Raji (cell line): ENCODE measurements around the gene KCNIP1.

ENCODE experiments used
- POLR2A ChIP-seq: IDR thresholded peaks from 2 replicates; pipeline ENCODE4 v1.6.1; 2011; ENCODE audit warnings: low read depth, low read length, control low read depth; ENCODE audit not compliant: insufficient read depth

The KCNIP1 gene

GRCh38 chr5:170660531-170660930 is 156.7 kb downstream of the KCNIP1 start:
- TF ChIP-seq POLR2A: no peak

- TF ChIP-seq POLR2A: no peak
Measured at GRCh38 chr5:170662966-170663365, 159.1 kb downstream of the KCNIP1 start.

DNA sequence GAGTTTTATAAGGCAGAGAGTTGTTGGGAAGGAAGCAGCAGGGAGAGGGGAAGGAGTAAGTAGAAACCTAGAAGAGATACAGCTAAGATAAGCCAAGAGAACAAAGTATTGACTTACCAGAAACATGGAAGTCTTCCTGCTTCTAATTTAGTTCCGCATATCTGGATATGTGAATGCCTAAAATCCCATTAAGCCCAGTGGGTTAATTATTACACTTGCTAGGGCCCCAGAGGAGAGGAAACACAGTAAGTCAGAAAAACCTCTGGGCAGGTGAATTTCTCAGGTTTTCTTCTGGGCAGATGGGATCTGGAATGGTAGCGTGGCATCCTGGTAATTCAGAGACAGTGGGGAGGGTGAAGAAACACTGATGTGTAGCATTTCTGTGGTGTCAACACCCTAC is 175.0 kb downstream of the KCNIP1 start:
- TF ChIP-seq POLR2A: no peak

DNA sequence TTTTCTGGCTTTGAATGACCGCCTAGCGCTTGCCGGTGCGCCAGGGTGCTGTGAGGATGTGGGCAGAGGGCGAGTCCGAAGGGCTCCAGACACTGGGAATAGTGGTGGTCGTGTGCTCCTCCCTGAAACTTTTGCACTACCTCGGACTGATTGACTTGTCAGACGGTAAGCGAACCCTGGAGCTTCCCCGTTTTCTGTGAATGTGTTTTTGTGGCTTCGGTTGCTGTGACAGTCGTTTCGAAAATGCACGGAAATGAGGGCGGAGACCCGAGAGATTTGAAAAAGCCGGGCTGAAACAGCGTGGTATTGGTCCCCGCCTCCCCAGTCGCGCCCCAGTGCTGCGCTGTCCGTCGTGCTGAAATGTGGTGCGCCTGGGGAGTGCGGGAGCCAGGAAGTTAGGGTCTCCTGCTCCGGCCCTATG is 177.2 kb downstream of the KCNIP1 start:
- no peak for TF ChIP-seq POLR2A

GRCh38 chr5:170691657-170692056 is 187.8 kb downstream of the KCNIP1 start:
- no peak for TF ChIP-seq POLR2A

DNA sequence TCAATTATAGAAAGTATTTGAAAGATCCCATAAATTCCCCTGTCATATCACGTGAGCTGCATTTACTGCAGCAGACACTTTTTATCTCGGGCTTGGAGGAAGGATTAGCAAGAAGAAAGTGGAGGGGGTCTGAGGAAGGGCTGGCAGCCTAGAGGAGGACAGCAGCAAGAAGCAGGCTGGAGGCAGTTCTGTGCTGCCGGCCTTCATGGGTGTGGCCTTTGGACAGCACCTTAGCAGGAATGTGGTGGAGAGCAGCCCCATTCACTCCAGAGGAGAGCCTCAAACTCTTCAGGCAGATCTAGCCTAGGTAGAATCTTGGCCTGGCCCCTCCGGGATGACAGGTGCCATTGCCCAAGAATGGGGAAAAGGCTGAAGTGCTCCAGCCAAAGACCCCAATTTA is 189.9 kb downstream of the KCNIP1 start:
- no peak for TF ChIP-seq POLR2A

DNA sequence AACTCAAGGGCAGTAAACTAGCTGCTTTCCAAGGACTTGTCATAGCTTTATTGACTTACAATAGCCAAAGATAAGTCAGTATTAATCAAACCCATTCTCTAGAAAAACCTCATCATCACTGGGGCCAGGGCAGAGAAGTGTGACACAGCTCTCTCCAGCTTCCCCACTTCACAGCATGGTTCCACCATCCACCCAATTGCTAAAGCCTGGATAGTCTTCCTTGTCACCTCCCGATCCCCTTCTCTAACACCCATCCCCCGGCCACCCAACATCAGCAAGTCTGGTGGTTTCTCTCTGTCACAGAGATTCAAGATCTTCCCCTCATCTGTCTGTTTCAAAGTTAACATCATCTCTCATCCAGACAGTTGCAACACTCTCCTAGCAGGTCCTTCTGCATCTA is 191.1 kb downstream of the KCNIP1 start:
- no peak for TF ChIP-seq POLR2A

DNA sequence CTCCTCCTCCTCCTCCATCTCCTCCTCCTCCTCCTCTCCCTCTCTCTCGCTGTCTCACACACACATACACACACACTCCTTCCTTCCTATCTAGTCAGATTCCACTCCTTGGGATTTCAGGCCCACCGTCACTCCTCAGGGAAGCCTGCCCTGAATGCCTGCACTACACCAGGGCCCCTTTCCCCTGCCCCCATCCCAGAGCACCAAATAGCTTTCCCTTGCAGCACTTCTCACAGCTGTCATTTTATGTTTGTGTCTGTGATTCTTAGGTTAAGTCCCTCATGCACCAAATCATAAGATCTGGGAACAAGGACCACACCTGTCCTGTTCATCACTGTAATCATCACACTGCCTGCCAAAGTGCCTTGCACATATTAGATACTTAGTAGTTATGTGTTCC is 193.2 kb downstream of the KCNIP1 start:
- no peak for TF ChIP-seq POLR2A

GRCh38 chr5:170700503-170700902 is 196.7 kb downstream of the KCNIP1 start:
- no peak for TF ChIP-seq POLR2A

GRCh38 chr5:170701334-170701733 is 197.5 kb downstream of the KCNIP1 start:
- no peak for TF ChIP-seq POLR2A

GRCh38 chr5:170704417-170705192 is 200.8 kb downstream of the KCNIP1 start:
- no peak for TF ChIP-seq POLR2A

DNA sequence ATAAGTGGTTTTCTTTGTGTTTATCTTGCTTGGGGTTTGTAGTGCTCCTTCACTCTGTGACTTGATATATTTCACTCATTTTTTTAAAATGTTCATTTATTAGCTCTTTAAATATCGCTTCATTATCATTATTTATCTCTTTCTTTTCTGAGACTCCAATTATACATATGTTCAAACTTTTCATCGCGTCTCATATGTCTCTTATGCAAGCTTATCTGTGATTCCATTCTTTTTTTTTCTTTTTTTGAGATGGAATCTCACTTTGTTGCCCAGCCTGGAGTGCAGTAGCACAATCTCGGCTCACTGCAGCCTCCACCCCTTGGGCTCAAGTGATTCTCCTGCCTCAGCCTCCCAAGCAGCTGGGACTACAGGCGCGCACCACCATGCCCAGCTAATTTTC is 205.8 kb downstream of the KCNIP1 start:
- TF ChIP-seq POLR2A: no peak

GRCh38 chr5:170711300-170711699 is 207.5 kb downstream of the KCNIP1 start:
- no peak for TF ChIP-seq POLR2A

GRCh38 chr5:170715141-170715540 is 211.3 kb downstream of the KCNIP1 start:
- no peak for TF ChIP-seq POLR2A

- TF ChIP-seq POLR2A: no peak
Measured at GRCh38 chr5:170716396-170716795, 212.6 kb downstream of the KCNIP1 start.

DNA sequence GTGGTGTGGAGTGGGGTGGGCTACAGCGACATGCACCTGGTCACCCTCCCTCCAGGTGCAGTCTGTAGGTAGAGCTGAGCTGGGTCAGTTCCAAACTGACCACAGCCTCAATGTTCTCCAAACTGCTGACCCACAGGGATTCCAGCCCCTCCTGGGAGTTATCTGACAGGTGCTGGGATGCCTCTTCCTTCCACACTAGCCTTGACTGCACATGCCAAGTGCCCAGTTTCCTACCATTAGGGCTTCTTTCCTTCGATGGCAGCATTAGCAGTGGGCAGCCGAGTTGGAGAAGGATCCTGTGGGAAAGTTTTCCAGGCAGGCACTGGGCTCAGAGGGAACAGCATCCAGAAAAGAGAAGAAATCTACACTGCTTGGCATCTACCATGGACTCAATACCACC is 215.7 kb downstream of the KCNIP1 start:
- no peak for TF ChIP-seq POLR2A

GRCh38 chr5:170720179-170720578 is 216.4 kb downstream of the KCNIP1 start:
- TF ChIP-seq POLR2A: no peak
